Measurements from ENCODE around the gene DCAF5.

Gene DCAF5

DNA sequence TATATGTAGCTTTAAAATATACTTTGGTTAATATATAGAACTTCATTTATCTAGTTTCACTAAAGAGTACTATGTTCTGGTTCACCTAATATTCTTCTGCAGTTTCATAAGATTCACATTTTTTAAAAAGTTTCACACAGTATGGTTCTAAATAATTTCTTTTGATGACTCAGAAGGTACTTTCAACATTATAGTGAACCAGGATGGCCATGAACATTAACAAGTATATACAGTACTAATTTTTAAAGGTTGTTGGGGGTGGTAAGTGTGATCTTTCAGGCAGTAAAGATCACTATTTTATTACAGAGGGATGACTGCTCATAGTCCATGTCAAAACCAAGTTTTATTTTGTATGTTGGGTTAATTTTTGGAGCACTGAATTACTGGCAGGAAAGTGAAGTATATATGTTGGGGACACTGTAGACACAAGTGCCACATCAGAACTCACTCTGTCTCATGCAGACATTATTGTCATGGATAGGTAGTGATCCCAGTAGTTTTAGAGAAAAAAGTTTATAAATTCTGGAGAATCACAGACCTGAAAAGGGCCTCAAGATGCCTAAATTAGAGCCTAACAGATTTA, 60.0 kb downstream of the DCAF5 start:
- no peaks in the 10 kb centered on the region for H3K27me3 ChIP-seq (ENCODE audit: control insufficient read depth, insufficient read depth, low read length)
- H3K36me3 ChIP-seq (ENCODE audit: control insufficient read depth, low read depth, low read length): peaks cover 15% of the 10 kb centered on the region
- no peak overlapping the region for H3K9ac ChIP-seq (ENCODE audit: low read length)
- no peak overlapping the region for H3K27ac ChIP-seq (ENCODE audit: low read length)
- no peak overlapping the region for H3K4me3 ChIP-seq (ENCODE audit: low read length)
- H3K4me1 ChIP-seq (ENCODE audit: control insufficient read depth, low read depth, low read length): peaks cover 17% of the 10 kb centered on the region
- no peaks in the 10 kb centered on the region for H3K9me3 ChIP-seq (ENCODE audit: control insufficient read depth, low read depth, low read length)

DNA sequence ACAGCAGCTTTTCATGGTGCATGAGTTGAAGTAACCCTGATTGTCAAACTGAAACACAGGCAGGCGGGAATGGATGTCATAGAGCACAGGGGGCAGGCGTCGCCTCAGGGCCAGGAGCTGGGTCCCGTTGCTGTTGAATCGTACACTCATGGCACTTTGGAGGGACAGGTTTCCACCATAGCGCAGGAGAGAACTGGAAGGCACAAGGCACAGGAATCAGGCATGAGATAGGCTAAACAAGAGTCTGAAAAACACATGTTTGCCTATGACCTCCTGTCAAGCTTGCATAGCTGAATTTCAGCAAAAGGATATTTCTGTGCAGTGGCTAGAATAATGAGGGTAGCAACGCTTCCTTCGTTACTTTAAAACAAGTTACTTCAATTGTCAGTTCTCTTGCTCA, 61.2 kb downstream of the DCAF5 start:
- Histone ChIP-seq H3K9me3 (ENCODE audit: control insufficient read depth, low read depth, low read length) (no peaks in the 10 kb centered on the region), H3K4me3 (ENCODE audit: low read length) (no peak overlapping the region), H3K36me3 (ENCODE audit: control insufficient read depth, low read depth, low read length) (peaks cover 15% of the 10 kb centered on the region), H3K27me3 (ENCODE audit: control insufficient read depth, insufficient read depth, low read length) (no peaks in the 10 kb centered on the region), H3K27ac (ENCODE audit: low read length) (no peak overlapping the region), H3K4me1 (ENCODE audit: control insufficient read depth, low read depth, low read length) (peaks cover 13% of the 10 kb centered on the region), H3K9ac (ENCODE audit: low read length) (no peak overlapping the region)

DNA sequence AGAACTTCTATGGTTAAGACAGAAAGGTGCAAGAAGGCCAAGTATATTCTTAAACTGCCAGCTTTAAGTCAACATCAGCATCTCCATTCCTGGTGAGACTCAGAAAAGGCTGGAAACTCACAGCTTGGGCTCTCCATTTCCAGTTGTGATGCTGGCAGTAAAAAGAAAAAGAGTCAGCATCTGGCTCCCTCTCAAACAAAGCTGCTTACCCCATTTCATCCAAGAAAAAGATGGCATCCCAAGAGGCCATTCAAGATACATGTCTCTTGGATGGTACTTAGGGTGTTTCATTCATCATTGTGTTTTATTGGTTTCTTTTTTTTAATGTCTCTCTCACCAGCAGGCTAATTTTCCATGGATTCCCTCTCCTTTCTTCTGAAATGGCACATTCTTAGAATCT, 61.9 kb downstream of the DCAF5 start:
- Histone ChIP-seq H3K4me3 (ENCODE audit: low read length) (no peak overlapping the region), H3K36me3 (ENCODE audit: control insufficient read depth, low read depth, low read length) (peaks cover 15% of the 10 kb centered on the region), H3K9me3 (ENCODE audit: control insufficient read depth, low read depth, low read length) (no peaks in the 10 kb centered on the region), H3K4me1 (ENCODE audit: control insufficient read depth, low read depth, low read length) (peaks cover 13% of the 10 kb centered on the region), H3K9ac (ENCODE audit: low read length) (no peak overlapping the region), H3K27me3 (ENCODE audit: control insufficient read depth, insufficient read depth, low read length) (no peaks in the 10 kb centered on the region), H3K27ac (ENCODE audit: low read length) (no peak overlapping the region)

DNA sequence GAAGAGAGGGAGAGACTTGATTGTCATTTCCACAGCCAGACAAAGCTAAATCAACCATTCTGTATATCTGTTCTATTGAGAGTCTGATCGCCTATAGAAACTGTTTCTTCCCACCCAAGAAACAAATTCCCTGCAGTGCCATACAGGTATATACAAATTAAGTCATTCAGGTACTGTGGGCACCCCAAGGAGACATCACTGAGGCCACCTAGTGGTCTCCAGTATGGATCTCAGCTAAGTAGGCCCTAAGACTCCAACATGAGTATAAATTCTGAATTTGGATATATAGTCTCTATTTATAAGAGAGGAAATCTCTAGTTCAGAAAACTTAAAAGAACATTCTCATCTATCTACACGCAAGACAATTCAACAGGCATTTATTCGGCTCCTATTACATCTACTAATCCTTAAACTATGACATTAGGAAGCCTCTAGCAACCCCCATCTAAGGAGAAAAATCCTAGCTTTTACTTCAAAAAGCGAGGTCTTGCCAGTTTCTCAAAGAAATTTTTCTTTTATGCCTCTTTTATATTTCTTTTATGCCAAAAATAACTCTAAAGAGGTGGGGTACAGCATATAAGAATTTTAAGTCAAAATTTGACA, 62.6 kb downstream of the DCAF5 start:
- Histone ChIP-seq H3K27me3 (ENCODE audit: control insufficient read depth, insufficient read depth, low read length) (no peaks in the 10 kb centered on the region), H3K9ac (ENCODE audit: low read length) (no peak overlapping the region), H3K36me3 (ENCODE audit: control insufficient read depth, low read depth, low read length) (peaks cover 15% of the 10 kb centered on the region), H3K4me1 (ENCODE audit: control insufficient read depth, low read depth, low read length) (peaks cover 13% of the 10 kb centered on the region), H3K27ac (ENCODE audit: low read length) (no peak overlapping the region), H3K4me3 (ENCODE audit: low read length) (no peak overlapping the region), H3K9me3 (ENCODE audit: control insufficient read depth, low read depth, low read length) (no peaks in the 10 kb centered on the region)

DNA sequence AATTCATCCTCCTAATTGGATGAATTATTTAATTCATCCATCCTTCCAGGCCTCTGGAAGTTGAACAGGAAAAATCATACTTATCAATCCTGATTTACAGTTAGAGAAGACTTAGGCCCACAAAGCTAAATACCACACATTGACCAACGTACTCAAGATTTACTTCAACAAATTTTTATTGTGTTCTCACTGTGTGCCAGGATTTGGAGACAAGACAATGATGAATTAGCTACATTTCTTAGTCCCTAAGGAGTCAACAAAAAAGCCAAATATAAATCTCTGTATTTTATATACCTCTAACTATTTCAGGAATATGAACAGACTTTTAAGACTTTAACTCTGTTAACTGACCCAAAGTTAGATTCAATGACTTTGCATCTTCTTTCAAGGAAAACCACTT, 63.9 kb downstream of the DCAF5 start:
- Histone ChIP-seq H3K9ac (ENCODE audit: low read length) (no peak overlapping the region), H3K36me3 (ENCODE audit: control insufficient read depth, low read depth, low read length) (peaks cover 15% of the 10 kb centered on the region), H3K27me3 (ENCODE audit: control insufficient read depth, insufficient read depth, low read length) (no peaks in the 10 kb centered on the region), H3K4me3 (ENCODE audit: low read length) (no peak overlapping the region), H3K4me1 (ENCODE audit: control insufficient read depth, low read depth, low read length) (peaks cover 6% of the 10 kb centered on the region), H3K9me3 (ENCODE audit: control insufficient read depth, low read depth, low read length) (no peaks in the 10 kb centered on the region), H3K27ac (ENCODE audit: low read length) (no peak overlapping the region)

DNA sequence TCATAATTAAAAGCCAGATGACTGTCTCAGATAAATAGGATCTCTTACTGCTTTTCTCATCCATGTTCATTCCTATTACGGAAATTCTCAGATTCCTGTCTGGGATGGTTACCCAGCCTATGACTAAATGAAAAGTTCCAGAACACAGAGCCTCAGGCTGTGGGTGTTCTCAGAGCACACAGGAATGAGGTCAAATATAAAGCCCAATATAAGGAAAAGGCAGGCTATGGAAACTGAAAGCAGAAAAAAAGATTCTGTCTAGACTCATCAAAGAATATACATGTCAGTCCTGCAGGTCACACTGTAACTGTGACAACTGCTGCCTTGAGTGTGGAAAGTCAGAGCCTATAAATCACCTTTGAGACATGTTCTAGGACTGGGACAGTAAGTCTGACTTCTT, 64.3 kb downstream of the DCAF5 start:
- Histone ChIP-seq H3K9ac (ENCODE audit: low read length) (no peak overlapping the region), H3K4me3 (ENCODE audit: low read length) (no peak overlapping the region), H3K27me3 (ENCODE audit: control insufficient read depth, insufficient read depth, low read length) (no peaks in the 10 kb centered on the region), H3K4me1 (ENCODE audit: control insufficient read depth, low read depth, low read length) (peaks cover 2% of the 10 kb centered on the region), H3K9me3 (ENCODE audit: control insufficient read depth, low read depth, low read length) (no peaks in the 10 kb centered on the region), H3K27ac (ENCODE audit: low read length) (no peak overlapping the region), H3K36me3 (ENCODE audit: control insufficient read depth, low read depth, low read length) (peaks cover 15% of the 10 kb centered on the region)

DNA sequence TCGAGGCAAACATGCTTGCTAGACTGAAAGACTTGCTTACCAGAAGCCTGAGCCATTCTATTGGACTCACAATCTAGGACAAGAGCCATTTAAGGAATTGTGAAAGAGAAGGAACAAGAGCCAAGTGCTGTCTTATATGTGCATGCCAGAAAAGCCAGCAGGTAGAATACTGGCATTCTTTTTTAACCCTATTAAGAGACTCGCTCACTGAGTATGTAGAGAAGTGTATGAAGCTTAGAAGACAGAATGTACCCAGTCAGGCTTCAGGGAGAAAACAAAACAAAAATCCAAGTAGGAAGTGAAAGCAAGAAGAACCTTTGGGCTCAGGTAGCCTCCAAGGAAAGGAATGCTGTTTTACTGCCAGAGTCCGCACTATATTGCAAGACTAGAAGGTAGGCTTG, 65.9 kb downstream of the DCAF5 start:
- Histone ChIP-seq H3K27ac (ENCODE audit: low read length) (no peak overlapping the region), H3K4me3 (ENCODE audit: low read length) (no peak overlapping the region), H3K27me3 (ENCODE audit: control insufficient read depth, insufficient read depth, low read length) (no peaks in the 10 kb centered on the region), H3K9me3 (ENCODE audit: control insufficient read depth, low read depth, low read length) (no peaks in the 10 kb centered on the region), H3K4me1 (ENCODE audit: control insufficient read depth, low read depth, low read length) (no peaks in the 10 kb centered on the region), H3K36me3 (ENCODE audit: control insufficient read depth, low read depth, low read length) (peaks cover 15% of the 10 kb centered on the region), H3K9ac (ENCODE audit: low read length) (no peak overlapping the region)

DNA sequence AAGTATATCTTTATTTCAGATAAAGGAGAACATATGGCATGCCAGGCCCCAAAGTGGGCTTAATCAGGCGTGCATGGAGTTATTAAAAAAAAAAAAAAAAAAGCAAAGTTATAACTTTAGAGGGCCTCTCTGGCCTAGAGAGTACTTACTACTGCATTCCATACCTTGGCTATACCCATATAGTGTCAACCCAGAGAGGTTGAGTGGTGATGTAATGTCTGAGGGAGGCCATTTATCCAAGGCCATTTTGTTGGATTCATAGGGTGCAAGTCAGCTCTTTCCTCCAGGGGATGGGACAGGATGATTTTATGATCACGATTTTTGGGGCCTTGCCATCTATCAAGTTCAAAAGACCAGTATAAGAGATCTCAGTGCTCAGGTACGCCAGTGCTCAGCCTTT, 66.4 kb downstream of the DCAF5 start:
- Histone ChIP-seq H3K9ac (ENCODE audit: low read length) (no peak overlapping the region), H3K4me3 (ENCODE audit: low read length) (no peak overlapping the region), H3K36me3 (ENCODE audit: control insufficient read depth, low read depth, low read length) (peaks cover 14% of the 10 kb centered on the region), H3K27me3 (ENCODE audit: control insufficient read depth, insufficient read depth, low read length) (no peaks in the 10 kb centered on the region), H3K4me1 (ENCODE audit: control insufficient read depth, low read depth, low read length) (no peaks in the 10 kb centered on the region), H3K9me3 (ENCODE audit: control insufficient read depth, low read depth, low read length) (no peaks in the 10 kb centered on the region), H3K27ac (ENCODE audit: low read length) (no peak overlapping the region)

DNA sequence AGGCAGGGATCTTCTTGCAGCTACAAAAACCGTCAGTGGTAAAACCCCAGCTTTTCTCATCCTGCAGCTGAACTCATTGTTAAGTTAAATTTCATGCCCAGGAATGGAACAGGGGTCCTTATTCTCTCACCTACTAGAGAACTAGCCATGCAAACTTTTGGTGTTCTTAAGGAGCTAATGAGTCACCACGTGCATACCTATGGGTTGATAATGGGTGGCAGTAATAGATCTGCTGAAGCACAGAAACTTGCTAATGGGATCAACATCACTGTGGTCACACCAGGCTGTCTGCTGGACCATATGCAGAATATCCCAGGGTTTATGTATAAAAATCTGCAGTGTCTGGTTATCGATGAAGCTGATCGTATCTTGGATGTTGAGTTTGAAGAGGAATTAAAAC, 68.9 kb downstream of the DCAF5 start:
- Histone ChIP-seq H3K4me3 (ENCODE audit: low read length) (no peak overlapping the region), H3K9ac (ENCODE audit: low read length) (no peak overlapping the region), H3K4me1 (ENCODE audit: control insufficient read depth, low read depth, low read length) (no peaks in the 10 kb centered on the region), H3K27me3 (ENCODE audit: control insufficient read depth, insufficient read depth, low read length) (no peaks in the 10 kb centered on the region), H3K9me3 (ENCODE audit: control insufficient read depth, low read depth, low read length) (no peaks in the 10 kb centered on the region), H3K27ac (ENCODE audit: low read length) (no peak overlapping the region), H3K36me3 (ENCODE audit: control insufficient read depth, low read depth, low read length) (peaks cover 6% of the 10 kb centered on the region)

DNA sequence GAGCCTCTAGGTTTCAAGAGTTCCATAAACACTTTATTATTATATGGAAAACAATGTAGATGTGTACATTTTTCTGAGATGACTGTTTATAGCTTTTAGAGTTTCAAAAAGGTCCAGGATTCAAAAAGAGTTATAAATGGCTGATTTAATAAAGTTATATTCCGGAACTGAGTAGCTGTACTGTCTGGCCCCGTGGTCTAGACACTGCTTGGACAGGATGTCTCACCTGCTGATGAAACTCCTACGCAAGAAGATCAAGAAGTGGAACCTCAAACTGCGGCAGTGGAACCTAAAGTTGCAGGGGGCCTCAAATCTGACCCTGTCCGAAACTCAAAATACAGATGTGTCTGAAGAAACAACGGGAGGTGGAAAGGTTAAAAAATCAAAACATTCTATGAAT, 69.7 kb downstream of the DCAF5 start:
- Histone ChIP-seq H3K4me1 (ENCODE audit: control insufficient read depth, low read depth, low read length) (no peaks in the 10 kb centered on the region), H3K27me3 (ENCODE audit: control insufficient read depth, insufficient read depth, low read length) (no peaks in the 10 kb centered on the region), H3K9ac (ENCODE audit: low read length) (no peak overlapping the region), H3K4me3 (ENCODE audit: low read length) (no peak overlapping the region), H3K36me3 (ENCODE audit: control insufficient read depth, low read depth, low read length) (no peaks in the 10 kb centered on the region), H3K27ac (ENCODE audit: low read length) (no peak overlapping the region), H3K9me3 (ENCODE audit: control insufficient read depth, low read depth, low read length) (no peaks in the 10 kb centered on the region)

DNA sequence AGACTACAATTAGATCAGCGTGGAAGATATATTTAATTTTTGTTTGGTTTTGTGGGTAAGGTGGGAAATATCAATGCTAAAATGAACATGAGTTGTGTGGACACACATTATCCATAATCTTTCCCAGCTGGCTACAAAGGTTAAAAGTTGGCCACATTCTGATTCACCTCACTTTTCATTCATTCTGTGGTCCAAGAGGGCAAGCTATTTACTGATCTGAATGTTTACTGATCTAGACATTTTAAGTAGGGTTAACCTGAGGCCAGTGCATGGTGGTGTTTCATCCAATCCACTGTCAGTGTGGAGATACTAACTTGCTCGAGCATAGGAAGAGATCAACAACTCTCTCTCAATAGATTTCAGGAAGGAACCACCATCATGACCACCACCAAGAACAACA, 71.6 kb downstream of the DCAF5 start:
- no peaks in the 10 kb centered on the region for H3K36me3 ChIP-seq (ENCODE audit: control insufficient read depth, low read depth, low read length)
- H3K27ac ChIP-seq (ENCODE audit: low read length): no peak overlapping the region
- H3K9ac ChIP-seq (ENCODE audit: low read length): no peak overlapping the region
- H3K27me3 ChIP-seq (ENCODE audit: control insufficient read depth, insufficient read depth, low read length): no peaks in the 10 kb centered on the region
- no peaks in the 10 kb centered on the region for H3K4me1 ChIP-seq (ENCODE audit: control insufficient read depth, low read depth, low read length)
- H3K9me3 ChIP-seq (ENCODE audit: control insufficient read depth, low read depth, low read length): no peaks in the 10 kb centered on the region
- no peak overlapping the region for H3K4me3 ChIP-seq (ENCODE audit: low read length)

DNA sequence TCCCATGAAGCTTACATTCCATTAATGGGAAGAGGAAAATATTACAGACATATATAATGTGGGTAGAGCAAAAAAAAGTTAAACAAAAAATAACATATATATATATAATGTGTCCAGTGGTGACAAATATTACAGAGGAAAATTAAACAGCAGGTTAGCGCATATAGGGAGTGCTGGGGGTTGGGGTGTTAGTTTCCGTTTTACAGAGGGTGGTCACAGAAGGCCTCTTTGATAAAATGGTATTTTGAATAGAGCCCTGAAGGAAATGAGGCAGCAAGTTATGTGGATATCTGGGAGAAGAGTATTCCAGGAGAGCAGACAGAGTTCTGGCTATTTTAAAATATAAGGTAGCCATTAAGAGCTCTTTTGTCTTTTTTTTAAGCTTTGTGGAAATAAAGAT, 73.2 kb downstream of the DCAF5 start:
- H3K4me3 ChIP-seq (ENCODE audit: low read length): no peak overlapping the region
- no peak overlapping the region for H3K9ac ChIP-seq (ENCODE audit: low read length)
- no peaks in the 10 kb centered on the region for H3K9me3 ChIP-seq (ENCODE audit: control insufficient read depth, low read depth, low read length)
- no peaks in the 10 kb centered on the region for H3K27me3 ChIP-seq (ENCODE audit: control insufficient read depth, insufficient read depth, low read length)
- no peak overlapping the region for H3K27ac ChIP-seq (ENCODE audit: low read length)
- H3K36me3 ChIP-seq (ENCODE audit: control insufficient read depth, low read depth, low read length): peaks cover 3% of the 10 kb centered on the region
- no peaks in the 10 kb centered on the region for H3K4me1 ChIP-seq (ENCODE audit: control insufficient read depth, low read depth, low read length)
